WI38 (cell line): ENCODE measurements around the gene RHPN2.
"Not testable (repeated sequence)": the region's sequence is repeated elsewhere in the genome, so short reads cannot be mapped to it uniquely, and the experiment has no call there.

Experiments
- H3K4me3 ChIP-seq: 2 replicates; pipeline ENCODE4 v1.5.1; 2011; ENCODE audit warnings: low read depth, mild to moderate bottlenecking, control low read depth, low read length
- CTCF ChIP-seq: IDR thresholded peaks from 2 replicates; pipeline ENCODE4 v1.5.1; 2012; ENCODE audit warnings: low read depth, mild to moderate bottlenecking, control low read depth, low read length

RHPN2 gene

DNA sequence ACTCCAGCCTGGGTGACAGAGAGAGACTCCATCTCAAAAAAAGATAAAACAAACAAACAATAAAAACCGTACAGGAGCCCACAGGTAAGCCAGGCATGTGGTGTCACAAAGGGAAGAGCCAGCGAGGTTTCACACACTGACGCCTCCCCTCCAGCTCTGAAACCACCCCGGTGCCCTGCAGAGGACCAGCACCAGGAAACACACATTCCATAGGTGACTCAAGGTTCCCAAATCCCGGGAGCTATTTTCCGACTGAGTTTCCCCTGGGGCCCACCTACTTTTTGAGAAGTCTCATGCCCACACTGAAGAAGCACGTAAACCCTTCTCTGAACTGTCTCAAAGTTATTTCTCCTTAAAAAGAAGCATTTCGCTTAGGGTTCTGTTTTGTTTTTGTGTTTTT is 40.3 kb downstream of the RHPN2 start:
- TF ChIP-seq CTCF: no peak
- H3K4me3 ChIP-seq: no peak overlapping the region

DNA sequence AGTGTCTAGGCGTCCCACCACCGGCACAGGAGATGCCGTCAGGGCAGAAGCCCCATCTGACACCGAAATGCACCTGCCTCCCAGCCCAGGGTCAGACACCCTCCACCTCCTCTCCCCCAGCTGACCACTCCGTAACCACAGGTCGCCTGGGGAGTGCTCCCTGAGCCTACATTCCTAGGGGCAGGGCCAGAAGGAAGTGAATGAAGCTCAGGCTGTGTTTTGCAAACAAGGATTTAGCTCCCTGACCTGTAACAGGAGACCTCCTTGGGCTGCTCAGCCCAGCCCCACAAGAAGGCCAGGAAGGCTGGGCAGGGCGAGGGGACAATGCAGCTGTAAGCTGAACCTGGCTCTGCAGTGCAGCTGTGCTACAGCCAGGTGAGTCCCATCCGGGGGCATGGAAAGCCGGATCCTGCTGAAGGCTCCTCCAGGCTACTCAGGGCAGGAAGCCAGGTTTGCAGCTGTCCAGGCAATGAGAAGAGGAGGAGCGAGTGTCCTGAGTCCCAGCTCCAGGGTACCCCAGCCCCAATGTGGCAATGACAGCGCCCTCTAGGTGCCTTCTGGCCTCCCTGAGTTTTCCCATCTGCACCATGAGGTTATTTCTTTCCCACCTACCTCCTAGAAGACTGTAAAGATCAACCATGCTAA is 42.1 kb downstream of the RHPN2 start:
- no peak for TF ChIP-seq CTCF
- no peak overlapping the region for H3K4me3 ChIP-seq

GRCh38 chr19:33010891-33011290 is 53.8 kb downstream of the RHPN2 start:
- H3K4me3 ChIP-seq: not testable (repeated sequence)

DNA sequence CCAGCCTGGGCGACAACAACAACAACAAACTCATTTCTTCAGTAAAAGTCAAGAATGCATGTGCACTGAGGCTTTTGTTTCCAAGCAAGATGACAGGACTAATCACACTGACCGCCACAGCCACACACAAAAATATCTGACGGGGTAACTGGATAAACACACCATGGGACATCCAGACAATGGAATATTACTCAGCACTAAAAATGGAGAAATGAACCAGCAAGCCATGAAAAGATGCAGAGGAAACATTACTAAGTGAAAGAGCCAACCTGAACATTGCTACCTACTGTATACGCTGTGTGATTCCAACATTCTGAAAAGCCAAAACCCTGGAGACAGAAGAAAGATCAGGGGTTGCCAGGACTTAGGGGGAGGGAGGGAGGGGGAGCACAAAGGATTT is 56.0 kb downstream of the RHPN2 start:
- H3K4me3 ChIP-seq: no peak overlapping the region
- no peak for TF ChIP-seq CTCF

- TF ChIP-seq CTCF: no peak
- no peak overlapping the region for H3K4me3 ChIP-seq
Measured at GRCh38 chr19:33005440-33005839, 59.2 kb downstream of the RHPN2 start.

GRCh38 chr19:33003424-33004024 is 61.2 kb downstream of the RHPN2 start:
- not testable (repeated sequence) for H3K4me3 ChIP-seq

- not testable (repeated sequence) for H3K4me3 ChIP-seq
Measured at GRCh38 chr19:33002126-33002865, 62.4 kb downstream of the RHPN2 start.

GRCh38 chr19:33000910-33001309 is 63.8 kb downstream of the RHPN2 start:
- no peak for TF ChIP-seq CTCF
- no peak overlapping the region for H3K4me3 ChIP-seq

DNA sequence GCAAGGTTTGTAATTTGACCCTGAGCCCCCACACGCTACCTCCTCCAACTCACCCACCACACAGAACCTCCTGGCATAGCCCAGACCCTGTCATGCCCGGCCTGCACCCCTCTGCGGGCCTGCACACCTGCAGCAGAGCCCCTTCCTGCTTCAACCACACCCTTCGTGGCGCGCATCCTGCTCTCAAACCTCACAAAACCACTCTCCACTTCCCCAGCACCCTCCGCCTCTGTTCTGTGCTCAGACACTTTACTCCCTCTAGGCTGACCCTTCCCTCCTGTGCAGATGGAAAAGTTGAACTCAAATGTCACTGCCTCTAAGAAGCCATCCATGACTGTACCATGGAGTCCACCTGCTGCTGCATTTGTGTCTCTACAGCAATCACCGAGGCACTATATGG is 64.2 kb downstream of the RHPN2 start:
- no peak overlapping the region for H3K4me3 ChIP-seq
- no peak for TF ChIP-seq CTCF
